Skin epidermis (tissue), 12 donors: Measurements from ENCODE around the gene SPTA1.
"Not testable (repeated sequence)": the region's sequence is repeated elsewhere in the genome, so short reads cannot be mapped to it uniquely, and the experiment has no call there.

Experiments
- H3K27ac ChIP-seq, 21 experiments: fragments of 200-600 bp; sonication (generic) in 11 of 21; one replicate each; pipeline ENCODE4 v1.5.0; 2020; ENCODE audit warnings: mild to moderate bottlenecking in 3 of 21, inconsistent platforms in 2 of 21, moderate library complexity in 2 of 21
- H3K4me3 ChIP-seq, 7 experiments: fragments of 200-600 bp; sonication (generic) in 2 of 7; one replicate each; pipeline ENCODE4 v1.5.0; 2020; ENCODE audit warnings: inconsistent platforms in 2 of 7, mild to moderate bottlenecking in 2 of 7, moderate library complexity in 1 of 7

SPTA1 gene

DNA sequence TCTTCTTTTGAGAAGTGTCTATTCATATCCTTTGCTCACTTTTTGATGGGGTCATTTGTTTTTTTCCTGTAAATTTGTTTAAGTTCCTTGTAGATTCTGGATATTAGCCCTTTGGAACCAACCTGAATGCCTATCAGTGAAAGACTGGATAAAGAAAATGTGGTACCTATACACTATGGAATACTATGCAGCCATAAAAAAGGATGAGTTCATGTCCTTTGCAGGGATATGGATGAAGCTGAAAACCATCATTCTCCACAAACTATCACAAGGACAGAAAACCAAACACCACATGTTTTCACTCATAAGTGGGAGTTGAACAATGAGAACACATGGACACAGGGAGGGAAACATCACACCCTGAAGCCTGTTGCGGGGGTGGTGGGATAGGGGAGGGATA, 1.8 kb upstream of the SPTA1 start:
- not testable (repeated sequence) for H3K4me3 ChIP-seq

DNA sequence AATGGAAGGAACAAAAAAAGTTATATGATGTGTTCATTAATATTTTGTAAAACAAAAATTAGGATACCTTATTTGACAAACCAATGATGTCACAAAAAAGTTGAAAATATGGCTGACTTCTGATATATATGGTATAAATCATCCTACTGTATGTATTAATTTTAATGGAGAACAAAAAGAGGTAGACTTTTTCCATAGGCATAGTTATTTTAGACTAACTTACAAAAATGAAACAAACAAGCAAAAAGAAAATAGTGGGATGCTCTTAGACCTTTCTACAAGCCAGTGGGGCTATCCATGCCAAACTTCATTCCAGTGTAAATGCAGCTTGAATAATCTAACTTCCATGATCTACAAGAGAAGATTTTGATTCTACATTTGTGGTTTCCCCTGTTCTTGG, 522 bp upstream of the SPTA1 start:
- no peak overlapping the region for H3K27ac ChIP-seq
- no peak overlapping the region for H3K4me3 ChIP-seq

More for the DNA sequence above, 1.8 kb upstream of the SPTA1 start:
- H3K27ac ChIP-seq, result not testable (repeated sequence)

DNA sequence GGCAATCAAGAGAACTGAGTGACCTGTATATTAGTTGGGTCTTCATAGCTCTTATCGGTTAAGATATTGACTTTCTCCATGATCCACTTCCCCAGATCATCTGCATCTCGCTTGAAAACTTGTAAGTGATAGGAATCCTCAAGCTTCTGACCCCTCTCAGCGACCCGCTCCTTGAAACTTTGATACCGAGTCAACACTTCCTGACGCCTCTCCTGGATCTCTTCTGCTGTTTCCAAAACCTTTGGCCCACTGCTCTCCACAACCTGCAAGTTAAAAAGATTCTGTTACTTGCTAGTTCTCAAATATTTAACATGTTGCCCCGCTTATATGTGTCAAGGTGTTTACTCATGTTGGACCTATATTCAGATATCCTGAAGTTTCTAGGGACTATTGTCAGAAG, 1.4 kb downstream of the SPTA1 start:
- no peak overlapping the region for H3K4me3 ChIP-seq
- H3K27ac ChIP-seq, result no peak overlapping the region

DNA sequence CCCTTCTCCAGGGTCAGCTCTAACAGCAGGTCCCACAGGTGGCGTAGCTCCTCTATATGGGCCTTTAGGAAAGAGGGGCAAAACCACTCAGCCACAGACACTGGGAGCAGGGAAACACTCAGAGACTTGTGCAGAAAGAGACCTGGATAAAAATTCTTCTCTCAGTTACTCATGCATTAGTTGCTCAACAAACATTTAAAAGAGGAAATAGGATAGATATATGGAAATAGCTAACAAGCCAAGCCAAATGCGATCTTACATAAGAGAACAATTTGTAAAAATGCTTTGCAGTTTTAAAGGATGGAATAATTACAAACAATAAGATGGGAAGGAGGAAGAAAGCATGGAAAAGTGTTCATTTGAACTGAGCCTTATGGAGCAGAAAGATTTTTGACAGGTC, 4.9 kb downstream of the SPTA1 start:
- no peak overlapping the region for H3K4me3 ChIP-seq
- no peak overlapping the region for H3K27ac ChIP-seq

DNA sequence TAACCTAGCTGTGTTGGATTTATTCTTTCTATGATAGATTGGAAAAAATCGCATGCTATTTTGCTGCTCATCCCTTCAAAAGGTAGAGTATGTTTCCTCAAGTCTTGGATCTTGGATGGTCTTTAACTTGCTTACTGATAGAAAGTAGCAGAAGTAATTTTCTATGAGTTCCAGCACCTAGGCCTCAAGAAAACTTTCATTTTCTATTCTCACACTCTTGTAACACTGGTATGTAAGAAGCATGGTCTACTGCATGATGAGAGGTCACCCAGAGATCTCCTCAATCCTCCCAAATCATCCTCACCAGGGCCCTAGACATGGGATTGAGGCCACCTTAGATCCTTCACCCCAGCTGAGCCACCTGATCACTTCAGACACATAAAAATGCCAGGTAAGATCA, 7.2 kb downstream of the SPTA1 start:
- no peak overlapping the region for H3K27ac ChIP-seq
- no peak overlapping the region for H3K4me3 ChIP-seq

DNA sequence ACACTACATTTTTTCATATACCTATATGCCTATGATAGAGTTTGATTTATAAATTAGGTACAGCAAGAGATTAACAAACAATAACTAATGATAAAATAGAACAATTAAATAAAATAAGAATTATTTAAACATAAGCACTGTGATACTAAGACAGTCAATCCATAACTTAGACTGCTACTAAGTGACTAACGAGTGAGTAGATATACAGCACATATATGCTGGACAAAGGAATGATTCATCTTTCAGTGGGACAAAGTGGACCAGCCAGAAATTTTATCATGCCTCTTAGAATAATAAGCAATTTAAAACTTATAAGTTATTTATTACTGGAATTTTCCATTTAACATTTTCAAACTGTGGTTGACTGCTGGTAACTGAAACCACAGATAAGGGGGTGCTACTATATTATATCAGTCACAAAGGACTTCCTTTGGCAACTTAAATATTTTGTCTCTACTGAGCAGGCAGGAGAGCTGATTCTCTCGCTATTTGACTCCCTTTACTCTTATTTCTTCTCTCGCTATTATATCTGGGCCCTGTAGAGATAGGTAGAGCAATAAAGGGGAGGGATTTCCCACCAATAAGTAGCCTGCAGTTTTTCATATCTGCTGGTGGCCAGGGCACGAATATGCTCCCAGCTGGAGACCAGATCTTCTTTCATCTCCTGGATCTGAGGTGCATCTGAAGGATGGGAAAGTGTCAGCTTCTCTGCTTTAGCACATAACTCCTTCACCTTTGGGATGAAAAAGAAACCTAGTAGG, 10.8 kb downstream of the SPTA1 start:
- Histone ChIP-seq H3K27ac (no peak overlapping the region), H3K4me3 (no peak overlapping the region)

DNA sequence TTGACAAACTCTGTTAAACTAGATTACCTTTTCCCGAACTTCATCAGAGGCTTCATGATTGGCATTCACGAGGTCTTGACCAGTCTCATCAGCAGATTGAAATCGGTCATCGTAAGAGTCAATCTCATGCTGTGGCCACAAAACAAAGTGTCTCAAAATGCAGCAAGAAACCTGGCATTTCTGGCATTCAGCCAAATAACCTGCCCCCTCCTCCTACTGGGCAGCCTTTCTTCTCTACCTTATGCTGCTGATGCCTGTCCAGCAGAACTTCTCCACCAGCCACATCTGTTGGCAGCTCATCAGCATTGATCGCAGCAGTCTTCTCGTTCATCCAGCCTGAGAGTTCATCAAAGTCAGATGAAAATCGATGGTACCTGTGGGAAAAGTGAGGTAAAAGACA, 12.2 kb downstream of the SPTA1 start:
- H3K4me3 ChIP-seq, result no peak overlapping the region

DNA sequence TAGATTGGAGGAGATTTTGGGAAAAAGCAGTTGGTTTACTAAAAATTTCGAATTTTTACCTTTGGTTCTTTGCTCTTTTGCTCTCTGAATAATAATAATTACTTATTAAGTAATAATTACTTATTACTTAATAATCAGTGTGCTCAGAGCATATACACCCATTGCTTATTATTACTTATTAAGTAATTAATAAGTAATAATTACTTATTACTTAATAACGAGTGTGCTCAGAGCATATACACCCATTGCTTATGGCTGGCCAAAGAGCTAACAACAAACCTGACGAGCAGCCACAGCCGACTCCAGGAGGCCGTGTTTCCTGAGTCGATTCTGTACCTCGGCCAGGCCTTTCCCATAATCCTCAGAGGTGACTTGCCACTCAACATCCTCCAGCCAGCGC, 20.5 kb downstream of the SPTA1 start:
- Histone ChIP-seq H3K4me3 (no peak overlapping the region), H3K27ac (no peak overlapping the region)

More for the DNA sequence above, 12.2 kb downstream of the SPTA1 start:
- no peak overlapping the region for H3K27ac ChIP-seq

DNA sequence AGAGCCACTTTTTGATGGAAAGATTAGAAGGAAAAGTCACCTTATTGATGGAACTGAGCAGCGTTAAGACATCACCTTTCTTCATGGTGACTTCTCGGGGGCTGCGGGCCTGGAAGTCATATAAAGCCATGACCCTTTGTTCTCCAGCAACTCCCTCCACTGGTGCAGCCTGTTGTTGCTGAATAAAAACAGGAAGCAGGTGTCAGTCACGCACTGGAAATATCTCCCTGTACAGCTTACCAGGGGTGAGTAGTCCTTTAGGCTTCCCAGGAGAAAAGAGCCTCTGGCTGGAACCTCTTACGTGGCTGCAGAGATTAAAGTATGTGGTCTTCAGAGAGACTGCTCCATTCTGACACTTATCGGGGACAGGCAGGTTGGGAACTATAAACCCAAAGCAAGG, 31.9 kb downstream of the SPTA1 start:
- Histone ChIP-seq H3K27ac (no peak overlapping the region), H3K4me3 (no peak overlapping the region)

DNA sequence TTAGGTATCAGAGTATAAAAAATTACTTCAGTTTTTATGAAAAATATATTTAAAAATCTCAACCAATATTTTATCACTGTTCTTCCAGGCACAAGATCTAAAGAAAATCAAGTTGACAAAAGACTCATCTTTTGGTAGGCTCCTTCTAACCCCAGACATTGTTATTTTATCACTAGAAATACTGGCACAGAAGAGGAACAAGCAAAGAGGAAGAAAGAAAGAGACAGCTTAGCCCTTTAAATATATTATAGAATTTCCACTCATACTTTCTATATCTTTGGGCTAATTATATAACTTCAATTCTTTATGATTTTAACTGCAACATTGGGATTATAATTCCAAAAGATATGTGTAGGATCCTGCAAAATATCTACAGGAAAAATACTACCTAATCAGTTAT, 32.4 kb downstream of the SPTA1 start:
- no peak overlapping the region for H3K27ac ChIP-seq

DNA sequence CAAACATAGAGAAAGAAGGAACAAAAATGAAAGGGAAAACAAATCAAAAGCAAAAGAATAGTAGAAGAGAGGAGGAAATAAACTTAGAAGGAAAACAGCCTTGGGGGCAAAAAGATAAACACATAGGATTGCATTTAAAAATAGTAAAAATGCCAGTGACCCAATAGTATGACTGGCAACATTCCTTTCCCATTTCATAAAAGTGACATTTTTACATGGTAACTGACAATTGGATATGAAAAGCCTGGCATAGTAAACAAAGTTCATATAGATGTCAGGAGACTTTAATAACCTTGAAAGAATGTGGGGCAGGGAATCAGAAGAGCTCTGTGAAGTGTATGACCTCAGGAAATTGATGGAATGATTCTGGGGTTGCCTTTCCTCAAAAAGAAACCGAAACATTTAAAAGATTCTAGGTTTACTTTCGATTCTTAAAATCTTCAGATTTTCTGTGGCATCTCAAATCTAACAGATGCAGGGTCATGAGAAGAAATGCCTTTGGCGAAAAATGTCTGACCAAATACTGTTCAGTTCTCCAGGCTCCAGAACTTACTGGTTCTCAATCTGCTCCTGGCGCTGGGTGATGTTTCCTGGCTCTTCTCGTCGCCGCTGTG, 33.7 kb downstream of the SPTA1 start:
- H3K4me3 ChIP-seq, result no peak overlapping the region
- no peak overlapping the region for H3K27ac ChIP-seq

More for the DNA sequence above, 32.4 kb downstream of the SPTA1 start:
- H3K4me3 ChIP-seq, result no peak overlapping the region

DNA sequence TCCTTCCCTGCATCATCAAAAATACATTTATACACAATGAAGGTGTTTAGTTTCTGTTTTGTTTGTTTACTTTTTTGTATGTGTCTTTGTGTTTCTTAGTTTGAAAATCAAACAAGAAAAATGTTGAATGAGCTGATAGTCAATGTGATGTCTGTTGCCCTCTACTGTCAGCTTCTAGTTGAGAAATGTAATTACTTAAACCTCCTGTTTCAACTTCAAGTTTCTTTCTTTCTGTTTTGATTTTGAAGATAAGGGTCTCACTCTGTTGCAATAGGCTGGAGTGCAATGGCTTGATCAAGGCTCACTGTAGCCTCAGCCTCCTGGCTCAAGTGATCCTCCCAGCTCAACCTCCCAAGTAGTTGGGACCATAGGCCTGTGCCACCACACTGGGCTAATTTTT, 37.5 kb downstream of the SPTA1 start:
- Histone ChIP-seq H3K4me3 (no peak overlapping the region), H3K27ac (no peak overlapping the region)

DNA sequence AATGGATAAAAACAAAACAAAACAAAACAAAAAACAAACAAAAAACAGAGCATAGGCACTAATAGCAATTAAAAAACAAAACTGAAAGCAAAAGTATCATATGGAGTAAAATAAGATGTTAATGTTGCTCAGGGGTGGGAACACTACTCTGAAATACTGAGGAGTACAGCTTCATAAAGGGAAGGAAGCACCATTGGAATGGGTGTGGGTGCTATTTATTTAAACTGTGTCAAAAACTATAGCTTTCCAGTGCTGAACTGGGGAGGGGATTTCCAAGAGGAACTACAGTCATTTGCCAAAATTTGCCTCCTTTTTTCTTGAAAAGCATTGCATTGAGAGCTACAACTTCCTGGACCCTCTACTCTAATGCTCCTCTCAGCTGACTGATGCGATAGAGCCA, 40.0 kb downstream of the SPTA1 start:
- no peak overlapping the region for H3K4me3 ChIP-seq
- no peak overlapping the region for H3K27ac ChIP-seq

DNA sequence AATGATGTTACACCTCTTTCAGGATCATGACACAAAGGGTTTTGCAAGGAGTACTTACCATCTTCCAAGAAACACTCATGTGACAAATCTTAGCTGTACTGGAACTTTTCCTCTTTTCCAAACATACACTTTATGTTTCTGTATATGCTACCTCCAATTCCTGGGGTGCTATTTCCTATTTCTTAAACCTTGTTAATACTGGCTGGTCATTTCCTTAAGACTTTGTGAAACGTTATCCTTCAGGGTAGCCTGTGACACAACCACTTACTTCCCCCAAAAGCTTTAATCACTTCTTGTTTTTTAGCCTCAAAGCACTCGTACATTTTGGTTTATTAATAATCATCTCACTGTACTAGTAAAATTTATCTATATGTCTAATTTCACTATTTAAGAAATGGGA, 42.1 kb downstream of the SPTA1 start:
- Histone ChIP-seq H3K27ac (no peak overlapping the region), H3K4me3 (no peak overlapping the region)

DNA sequence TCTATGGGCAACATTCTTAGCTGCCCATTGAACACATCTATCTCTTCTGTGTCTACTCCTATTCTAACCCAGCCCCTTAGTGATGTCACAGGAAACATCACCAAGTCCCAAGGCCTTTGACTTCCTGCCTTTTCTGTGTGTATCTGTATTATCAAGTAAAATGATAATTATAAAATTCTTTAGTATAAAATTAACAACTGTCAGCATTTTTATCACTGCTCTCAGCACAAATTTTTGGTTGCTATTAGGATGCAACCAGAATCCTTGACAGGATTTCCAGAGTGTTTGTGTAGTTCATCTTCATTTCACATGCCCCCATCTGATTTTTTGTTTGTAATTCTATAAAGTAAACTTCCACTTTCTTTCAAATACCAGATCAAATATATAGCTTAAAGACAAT, 47.6 kb downstream of the SPTA1 start:
- Histone ChIP-seq H3K4me3 (no peak overlapping the region), H3K27ac (no peak overlapping the region)

DNA sequence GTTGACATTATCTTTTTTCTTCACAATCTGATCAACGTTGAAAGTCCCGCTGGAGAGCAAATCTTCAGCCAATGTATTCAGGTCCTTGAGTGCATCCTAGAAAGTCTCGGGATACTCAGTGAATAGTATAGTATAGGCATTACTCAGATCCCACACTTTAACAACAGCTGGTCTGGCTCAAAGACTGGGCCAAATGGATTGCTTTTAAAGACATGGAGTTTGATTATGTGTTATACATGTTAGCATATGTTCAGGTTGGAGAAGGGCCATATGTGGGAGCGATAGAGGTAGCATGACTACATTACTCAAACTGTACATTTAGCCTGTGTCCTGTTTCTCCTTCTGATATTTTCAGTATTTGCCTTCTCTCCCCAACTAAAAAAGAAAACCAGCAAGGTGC, 48.4 kb downstream of the SPTA1 start:
- no peak overlapping the region for H3K4me3 ChIP-seq
- no peak overlapping the region for H3K27ac ChIP-seq

DNA sequence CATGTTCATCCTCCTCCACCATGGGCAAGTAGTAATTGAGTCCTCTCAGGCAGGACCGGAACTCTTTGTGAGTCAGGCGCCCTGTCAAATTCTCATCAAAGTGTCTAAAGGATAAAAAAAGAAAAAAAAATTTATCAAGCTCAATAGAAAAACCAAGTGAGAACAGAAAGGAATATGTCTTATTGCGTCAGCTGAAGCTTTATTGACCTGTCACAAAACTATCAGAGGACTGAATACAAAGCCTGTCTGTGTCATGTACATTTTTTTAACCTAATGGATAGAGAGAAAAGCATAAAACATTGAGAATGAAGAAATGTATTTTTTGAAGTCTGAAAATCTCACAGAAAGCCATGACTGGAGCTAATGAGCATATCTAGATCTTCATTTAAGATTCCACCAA, 72.8 kb downstream of the SPTA1 start:
- Histone ChIP-seq H3K4me3 (no peak overlapping the region), H3K27ac (no peak overlapping the region)

DNA sequence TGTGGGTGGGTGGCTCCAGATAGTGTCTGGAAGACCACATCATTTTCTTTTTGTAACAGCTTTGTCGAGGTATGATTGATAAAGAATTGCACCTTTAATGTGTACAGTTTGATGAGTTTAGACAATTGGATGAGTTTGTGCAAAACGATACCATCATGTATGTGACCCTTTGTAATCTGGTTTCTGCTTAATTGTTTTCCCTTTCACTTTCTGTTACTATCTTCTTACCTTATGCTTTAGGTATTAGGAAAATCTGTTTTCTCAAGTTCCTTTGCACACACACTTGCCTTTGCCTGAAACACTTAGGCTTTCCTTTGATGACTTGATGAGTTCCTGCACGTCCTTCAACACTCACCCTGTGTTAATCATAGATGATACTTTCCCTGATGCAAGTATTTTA, 74.6 kb downstream of the SPTA1 start:
- no peak overlapping the region for H3K27ac ChIP-seq
- no peak overlapping the region for H3K4me3 ChIP-seq

DNA sequence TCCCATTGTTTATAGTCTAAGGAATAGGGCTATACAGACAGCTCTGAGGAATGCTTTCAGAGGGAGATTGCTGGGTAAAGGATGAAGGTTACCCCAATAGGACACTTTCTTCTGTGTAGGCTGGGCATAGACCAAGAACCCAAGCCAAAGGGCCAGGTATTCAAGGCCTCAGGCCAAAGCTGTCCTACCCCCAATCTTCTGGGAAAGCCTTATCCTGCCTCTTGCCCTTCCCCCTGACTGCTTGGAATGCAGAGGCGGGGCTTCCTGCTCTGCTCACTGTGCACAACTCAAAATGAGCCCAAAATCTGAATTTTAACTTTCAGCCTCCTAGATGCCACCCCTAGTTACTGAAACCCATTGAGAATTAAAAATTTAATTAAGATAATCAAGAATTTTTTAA, 79.2 kb downstream of the SPTA1 start:
- no peak overlapping the region for H3K4me3 ChIP-seq

DNA sequence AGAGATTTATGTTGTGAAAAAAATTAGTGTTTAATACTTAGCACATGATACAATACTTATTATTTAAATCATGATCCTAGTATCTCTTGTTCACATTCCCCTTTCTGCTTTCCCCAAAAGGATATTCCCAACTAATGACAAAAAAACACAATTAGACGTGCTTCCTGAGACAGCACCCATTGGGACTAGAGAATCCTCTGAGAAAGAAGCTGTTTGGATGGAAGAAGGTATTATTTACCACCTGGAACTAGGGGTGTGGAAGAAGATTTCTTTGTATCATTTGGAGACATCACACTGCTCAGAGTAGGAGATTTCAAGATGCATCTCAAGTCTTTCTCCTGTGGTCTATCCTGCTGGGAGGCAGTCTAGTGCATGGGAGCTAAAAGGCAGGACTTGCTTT, 81.5 kb downstream of the SPTA1 start, which contains the start of gene OR10Z1:
Gene OR10Z1, plus strand, starts transcription at position 301 of the 400 bp plus-strand sequence. CDS start 1,171 bp downstream, outside the sequence.
- no peak within 1 kb of the TSS for H3K27ac ChIP-seq
- no peak within 1 kb of the TSS for H3K4me3 ChIP-seq

More for the DNA sequence above, 79.2 kb downstream of the SPTA1 start:
- no peak overlapping the region for H3K27ac ChIP-seq

DNA sequence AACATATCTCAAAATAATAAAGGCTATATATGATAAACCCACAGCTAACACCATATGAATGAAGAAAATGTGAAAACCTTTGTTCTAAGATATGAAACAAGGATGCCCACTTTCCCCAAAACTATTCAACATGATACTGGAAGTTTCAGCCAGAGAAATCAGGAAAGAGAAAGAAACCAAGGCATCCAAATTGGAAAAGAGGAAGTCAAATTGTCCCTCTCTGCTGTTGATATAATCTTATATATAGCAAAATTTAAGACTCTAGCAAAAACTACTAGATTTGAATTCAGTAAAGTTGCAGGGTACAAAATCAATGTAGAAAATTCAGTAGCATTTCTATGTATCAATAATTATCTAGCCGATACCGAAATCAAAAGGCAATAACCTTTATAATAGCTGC, 85.8 kb downstream of the SPTA1 start:
- H3K27ac ChIP-seq, result no peak overlapping the region
- H3K4me3 ChIP-seq, result no peak overlapping the region

DNA sequence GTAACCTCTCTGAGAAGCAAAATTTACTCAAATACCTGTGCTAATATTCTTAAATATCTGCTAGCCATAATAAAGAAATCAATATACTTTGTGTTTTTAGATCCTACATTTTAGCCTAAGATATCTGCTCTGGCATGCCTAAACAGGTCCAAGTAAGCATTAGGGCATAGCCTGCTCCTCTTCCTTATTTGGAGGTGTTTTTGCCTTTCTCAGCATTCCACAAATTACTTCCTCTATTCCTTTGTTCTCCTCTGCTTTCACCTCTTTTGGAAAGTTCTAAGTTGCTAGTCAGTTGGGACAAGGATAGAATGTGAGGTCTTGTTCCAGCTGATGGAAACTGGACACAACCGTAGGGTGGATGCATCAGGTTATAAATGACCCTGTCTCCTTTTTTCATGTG, 99.6 kb downstream of the SPTA1 start:
- no peak overlapping the region for H3K4me3 ChIP-seq

More for the DNA sequence above, 99.6 kb downstream of the SPTA1 start:
- no peak overlapping the region for H3K27ac ChIP-seq
